HG02623 (cell line): ENCODE results near the gene NDE1.
"Not testable (repeated sequence)": the region's sequence is repeated elsewhere in the genome, so short reads cannot be mapped to it uniquely, and the experiment has no call there.

Experiments used
- ATAC-seq: cut with Tn5 transposase; IDR thresholded peaks from one replicate; pipeline ENCODE4 v1.9.1; 2021; ENCODE audit warnings: moderate library complexity; ENCODE audit not compliant: unreplicated experiment

The NDE1 gene

DNA sequence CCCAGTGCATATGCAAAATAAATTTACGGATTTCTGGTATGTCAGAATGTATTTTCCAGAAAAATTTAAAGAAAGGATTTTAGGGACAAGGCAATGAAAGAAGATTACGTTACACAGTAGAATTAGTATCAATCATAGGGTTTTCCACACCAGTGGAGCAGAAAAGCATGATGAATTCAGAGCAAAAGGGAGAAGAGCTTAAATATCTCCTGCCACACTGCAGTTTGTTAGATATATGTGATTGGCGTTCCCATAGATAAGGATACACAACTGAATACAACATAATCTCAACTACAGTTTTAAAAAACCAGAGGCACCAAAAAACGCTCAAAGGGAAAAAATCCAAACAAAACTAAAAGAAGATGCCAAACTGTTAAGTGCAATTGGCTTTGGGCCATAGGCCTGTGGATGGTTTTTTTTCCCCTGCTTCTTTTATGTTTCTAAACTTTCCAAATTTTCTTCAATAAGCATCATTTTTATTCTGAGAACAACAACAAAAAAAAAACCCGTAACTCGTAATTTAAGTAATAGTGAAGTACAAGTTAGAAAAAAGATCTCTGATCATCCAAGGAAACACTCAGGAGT lies 29.3 kb upstream of the NDE1 start:
- ATAC-seq: no peak

DNA sequence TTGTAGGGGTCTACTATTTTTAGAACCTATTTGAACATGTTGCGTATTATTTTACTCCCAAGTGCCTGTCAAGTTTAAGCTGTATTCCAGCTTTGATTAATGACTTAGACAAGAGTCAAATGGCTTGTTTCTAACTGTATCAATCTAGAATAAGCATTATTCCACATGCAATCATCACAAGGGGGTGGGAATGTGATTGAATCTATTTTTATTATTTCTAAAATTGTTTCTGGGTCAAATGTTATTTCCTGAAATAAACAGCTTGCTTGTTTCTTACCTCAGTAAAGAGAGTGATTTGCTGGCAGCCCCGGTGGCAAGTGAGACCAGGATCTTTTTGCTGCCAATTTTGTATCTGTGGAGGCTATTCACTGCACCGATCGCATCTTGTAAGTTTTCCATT lies 28.6 kb upstream of the NDE1 start:
- ATAC-seq: no peak

DNA sequence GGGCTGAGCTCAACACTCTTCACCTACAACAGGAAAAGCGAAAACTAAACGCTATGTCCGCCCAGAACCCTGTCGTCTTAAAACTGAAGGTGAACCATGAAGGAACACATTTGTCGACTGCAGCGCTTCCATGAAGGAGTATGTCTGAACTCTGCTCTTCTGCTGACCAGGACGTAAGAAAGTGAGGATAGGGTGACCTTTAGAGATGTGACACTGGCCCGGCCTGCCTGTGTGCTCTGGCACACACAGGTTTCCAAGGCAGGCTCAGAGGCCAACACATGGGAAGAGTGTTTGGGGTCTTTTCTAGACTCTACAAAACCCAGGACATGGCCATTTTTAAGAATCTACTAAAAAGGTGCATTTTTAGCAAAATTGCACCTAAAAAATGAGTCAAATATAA lies 28.2 kb upstream of the NDE1 start:
- ATAC-seq: no peak

- no peak for ATAC-seq
These were observed 18.2 kb upstream of the NDE1 start for GRCh38 chr16:15631730-15632409.

DNA sequence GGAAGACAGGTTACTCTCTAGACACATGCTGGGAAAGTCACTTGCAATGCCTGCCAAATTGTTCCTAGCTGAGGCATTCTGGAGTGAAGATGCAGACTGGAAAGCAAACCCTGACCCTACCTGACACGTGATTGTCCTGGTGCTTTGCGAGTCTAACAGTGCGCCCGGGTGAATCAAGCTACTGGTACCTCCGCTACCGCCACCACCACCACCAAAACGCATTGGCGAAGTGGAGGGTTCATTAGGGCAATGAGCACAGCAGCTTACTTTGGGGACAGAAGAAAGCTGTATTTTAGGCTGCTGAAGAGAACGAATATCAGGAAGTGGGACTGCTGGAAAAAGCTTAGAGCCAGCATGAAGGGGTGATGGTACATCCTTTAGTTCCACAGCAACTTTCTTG lies 14.1 kb upstream of the NDE1 start:
- no peak for ATAC-seq

GRCh38 chr16:15636392-15636873 lies 13.6 kb upstream of the NDE1 start:
- no peak for ATAC-seq

- no peak for ATAC-seq
These were observed 10.9 kb upstream of the NDE1 start for GRCh38 chr16:15639061-15639568.

GRCh38 chr16:15640966-15641365 lies 9.1 kb upstream of the NDE1 start:
- ATAC-seq: no peak

- no peak for ATAC-seq
These were observed 8.1 kb upstream of the NDE1 start for GRCh38 chr16:15641753-15642556.

- ATAC-seq: peak; percentile 40
These were observed 7.4 kb upstream of the NDE1 start for GRCh38 chr16:15642557-15643047.

DNA sequence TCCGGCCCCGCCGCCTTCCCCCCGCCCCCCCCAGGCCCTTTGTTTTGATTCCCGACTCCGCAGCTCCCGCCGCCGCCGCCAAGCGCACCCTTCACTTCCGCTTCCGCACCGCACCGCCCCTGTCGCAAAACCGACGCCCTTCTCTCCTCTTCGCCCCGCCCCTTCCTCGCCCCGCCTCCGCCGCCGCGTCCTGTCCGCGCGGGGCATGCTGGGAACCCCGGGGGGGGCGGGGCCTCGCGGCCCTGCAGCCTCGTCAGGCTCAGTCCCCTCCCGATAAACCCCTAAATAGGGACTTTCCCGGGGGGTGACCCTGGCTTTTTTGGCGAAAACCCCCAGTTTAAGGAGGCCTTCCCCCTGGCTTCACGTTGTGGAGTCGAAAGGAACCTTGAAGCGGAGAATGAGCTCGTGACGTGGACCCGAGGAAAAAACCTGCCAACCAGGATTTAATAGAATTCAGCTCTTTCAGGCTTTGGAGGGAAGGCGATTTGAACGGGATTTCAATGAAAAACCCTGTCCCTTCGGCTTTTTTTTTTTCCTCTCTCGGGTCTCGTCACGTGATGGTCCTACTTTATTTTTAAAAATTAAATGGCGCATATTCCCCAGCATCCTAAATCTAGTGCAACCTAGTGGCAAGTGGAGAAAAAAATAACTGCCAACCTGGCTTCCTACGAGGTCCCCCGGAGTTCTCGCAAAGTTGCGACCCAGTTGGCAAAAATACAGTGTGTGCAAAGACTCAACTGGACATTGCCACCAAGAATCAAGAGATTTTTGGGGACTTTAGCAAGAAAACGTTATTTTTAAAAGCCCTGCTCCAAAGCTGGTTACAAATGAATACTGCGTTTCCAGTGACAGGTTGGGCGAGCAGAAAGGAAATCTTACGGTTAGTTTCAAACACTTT lies 6.7 kb upstream of the NDE1 start, which contains the start of gene MARF1:
TSS of gene MARF1 (minus strand) at position 107 of the 898 bp plus-strand sequence. CDS start 3,921 bp downstream, outside the sequence.
- ATAC-seq: peak; percentile 41

GRCh38 chr16:15643946-15644250 lies 6.1 kb upstream of the NDE1 start:
- no peak for ATAC-seq

GRCh38 chr16:15644267-15644961 lies 5.6 kb upstream of the NDE1 start:
- no peak for ATAC-seq

- ATAC-seq: not testable (repeated sequence)
These were observed 5.0 kb upstream of the NDE1 start for GRCh38 chr16:15644962-15645465.

GRCh38 chr16:15646557-15647293 lies 3.3 kb upstream of the NDE1 start:
- ATAC-seq: not testable (repeated sequence)

DNA sequence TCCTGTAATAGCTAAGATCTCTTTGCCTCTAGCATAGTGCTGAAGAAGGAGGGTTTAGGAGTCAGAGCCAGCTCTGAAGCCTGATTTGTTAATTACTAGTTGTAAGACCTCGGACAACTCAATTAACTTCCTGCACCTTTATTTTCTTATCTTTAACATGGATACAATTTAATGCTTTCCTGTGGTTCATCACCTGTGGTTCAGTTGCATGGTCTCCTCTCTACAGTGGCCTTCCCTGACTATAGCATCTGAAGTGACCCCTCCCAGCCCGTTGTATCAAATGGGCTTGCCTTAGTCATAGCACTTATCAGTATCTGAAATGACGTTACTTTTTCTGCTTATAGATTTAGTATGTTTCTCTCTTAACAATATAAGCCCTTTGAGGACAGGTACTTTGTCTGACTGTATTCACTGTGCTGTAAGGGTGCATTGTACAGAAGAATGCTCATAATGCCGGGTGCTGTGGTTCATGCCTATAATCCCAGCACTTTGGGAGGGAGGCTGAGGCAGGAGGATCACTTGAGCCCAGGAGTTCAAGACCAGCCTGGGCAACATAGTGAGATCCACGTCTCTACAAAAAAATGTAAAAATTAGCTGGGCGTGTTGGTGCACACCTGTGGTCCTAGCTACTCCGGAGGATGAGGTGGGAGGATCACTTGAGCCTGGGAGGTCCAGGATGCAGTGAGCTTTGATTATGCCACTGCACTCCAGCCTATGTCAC lies 2.6 kb upstream of the NDE1 start:
- no peak for ATAC-seq

- no peak for ATAC-seq
These were observed 1.8 kb upstream of the NDE1 start for GRCh38 chr16:15648135-15648730.

GRCh38 chr16:15649311-15649710 lies 734 bp upstream of the NDE1 start:
- not testable (repeated sequence) for ATAC-seq
